DND-41 (cell line): ENCODE data around the gene PNPLA8.

Experiments
- ATAC-seq: fragments of 200-7000 bp; cut with Tn5 transposase; 3 replicates; pipeline ENCODE4 v1.9.1; 2021; ENCODE audit warnings: low read depth; ENCODE audit not compliant: insufficient read depth
- DNase-seq: peaks from one replicate; pipeline ENCODE4 v3.0.0-alpha.2; 2020
- H2AFZ ChIP-seq: 2 replicates; pipeline ENCODE4 v1.6.0; 2012; ENCODE audit warnings: low read depth, low read length
- H3K27ac ChIP-seq: 2 replicates; pipeline ENCODE4 v1.5.1; 2012; ENCODE audit warnings: low read length, inconsistent platforms
- H3K27me3 ChIP-seq: fragments of 200-600 bp; sonication (generic); 2 replicates; pipeline ENCODE4 v1.6.0; 2012; ENCODE audit warnings: low read length, mild to moderate bottlenecking, inconsistent platforms; ENCODE audit not compliant: insufficient read depth, poor library complexity
- H3K36me3 ChIP-seq: 2 replicates; pipeline ENCODE4 v1.5.1; 2012; ENCODE audit warnings: low read length, inconsistent platforms; ENCODE audit not compliant: insufficient read depth
- H3K4me1 ChIP-seq: 2 replicates; pipeline ENCODE4 v1.5.1; 2012; ENCODE audit warnings: mild to moderate bottlenecking, low read length; ENCODE audit not compliant: insufficient read depth
- H3K4me2 ChIP-seq: 2 replicates; pipeline ENCODE4 v1.6.0; 2012; ENCODE audit warnings: mild to moderate bottlenecking, moderate library complexity, low read length, inconsistent platforms; ENCODE audit not compliant: insufficient read depth
- H3K4me3 ChIP-seq, 2 experiments: fragments of 200-600 bp in 1 of 2; shearing (Covaris generic) in 1 of 2; 2 replicates each; pipeline ENCODE4 v1.5.1; 2012 to 2016; ENCODE audit warnings: inconsistent platforms in 2 of 2, low read length in 2 of 2, mild to moderate bottlenecking in 2 of 2, low read depth in 1 of 2, moderate library complexity in 1 of 2
- H3K79me2 ChIP-seq: 2 replicates; pipeline ENCODE4 v1.6.0; 2012; ENCODE audit warnings: low read length, inconsistent platforms; ENCODE audit not compliant: insufficient read depth
- H3K9ac ChIP-seq: 2 replicates; pipeline ENCODE4 v1.6.0; 2012; ENCODE audit warnings: low read depth, mild to moderate bottlenecking, inconsistent platforms, low read length, moderate library complexity
- H3K9me3 ChIP-seq: 2 replicates; pipeline ENCODE4 v1.5.1; 2012; ENCODE audit warnings: low read length, moderate library complexity, mild to moderate bottlenecking, inconsistent platforms; ENCODE audit not compliant: insufficient read depth, severe bottlenecking
- H4K20me1 ChIP-seq: 2 replicates; pipeline ENCODE4 v1.6.0; 2012; ENCODE audit warnings: low read length; ENCODE audit not compliant: insufficient read depth
- CTCF ChIP-seq: IDR thresholded peaks from 2 replicates; pipeline ENCODE4 v1.5.1; 2012; ENCODE audit warnings: borderline replicate concordance, low read length, moderate library complexity, mild to moderate bottlenecking; ENCODE audit not compliant: poor library complexity, severe bottlenecking; ENCODE audit errors: extremely low read depth
- EZH2 ChIP-seq: IDR thresholded peaks from 3 replicates; pipeline ENCODE4 v1.6.1; 2012; ENCODE audit warnings: borderline replicate concordance, low read depth, mild to moderate bottlenecking, moderate library complexity, low read length, inconsistent platforms; ENCODE audit not compliant: severe bottlenecking

The PNPLA8 gene

GRCh38 chr7:108441392-108441955 is 84.5 kb downstream of the PNPLA8 start:
- Histone ChIP-seq H3K4me3 (no peak overlapping the region), H4K20me1 (no peaks in the 10 kb centered on the region), H3K4me2 (no peak overlapping the region), H3K9me3 (no peaks in the 10 kb centered on the region), H2AFZ (no peak overlapping the region), H3K79me2 (no peaks in the 10 kb centered on the region), H3K27me3 (peaks cover 2% of the 10 kb centered on the region), H3K9ac (no peak overlapping the region), H3K27ac (no peak overlapping the region), H3K36me3 (no peaks in the 10 kb centered on the region), H3K4me1 (no peaks in the 10 kb centered on the region)
- no peak for DNase-seq
- TF ChIP-seq CTCF (no peak), EZH2 (no peak)
- ATAC-seq = no peak

- no peak overlapping the region for H3K4me3 ChIP-seq
- no peaks in the 10 kb centered on the region for H3K9me3 ChIP-seq
- no peaks in the 10 kb centered on the region for H4K20me1 ChIP-seq
- DNase-seq = no peak
- no peak overlapping the region for H2AFZ ChIP-seq
- H3K4me1 ChIP-seq = no peaks in the 10 kb centered on the region
- H3K79me2 ChIP-seq = no peaks in the 10 kb centered on the region
- H3K27ac ChIP-seq = no peak overlapping the region
- no peaks in the 10 kb centered on the region for H3K36me3 ChIP-seq
- H3K4me2 ChIP-seq = no peak overlapping the region
- TF ChIP-seq CTCF (no peak), EZH2 (no peak)
- H3K27me3 ChIP-seq = peaks cover 2% of the 10 kb centered on the region
- no peak for ATAC-seq
- no peak overlapping the region for H3K9ac ChIP-seq
Observed at GRCh38 chr7:108440613-108441012, 85.3 kb downstream of the PNPLA8 start.

GRCh38 chr7:108436906-108437305 is 89.0 kb downstream of the PNPLA8 start:
- H3K27me3 ChIP-seq = peaks cover 2% of the 10 kb centered on the region
- no peak overlapping the region for H3K4me2 ChIP-seq
- H3K27ac ChIP-seq = no peak overlapping the region
- no peak overlapping the region for H2AFZ ChIP-seq
- H3K36me3 ChIP-seq = no peaks in the 10 kb centered on the region
- TF ChIP-seq CTCF (no peak), EZH2 (no peak)
- ATAC-seq (no peak), DNase-seq (no peak)
- no peaks in the 10 kb centered on the region for H3K79me2 ChIP-seq
- H3K4me3 ChIP-seq = no peak overlapping the region
- no peaks in the 10 kb centered on the region for H3K9me3 ChIP-seq
- no peaks in the 10 kb centered on the region for H4K20me1 ChIP-seq
- H3K4me1 ChIP-seq = no peaks in the 10 kb centered on the region
- H3K9ac ChIP-seq = no peak overlapping the region

GRCh38 chr7:108434010-108434409 is 91.9 kb downstream of the PNPLA8 start:
- Histone ChIP-seq H4K20me1 (no peaks in the 10 kb centered on the region), H3K27me3 (peaks cover 6% of the 10 kb centered on the region), H2AFZ (no peak overlapping the region), H3K4me2 (no peak overlapping the region), H3K4me1 (no peaks in the 10 kb centered on the region), H3K9me3 (no peaks in the 10 kb centered on the region), H3K79me2 (no peaks in the 10 kb centered on the region), H3K27ac (no peak overlapping the region), H3K4me3 (no peak overlapping the region), H3K9ac (no peak overlapping the region), H3K36me3 (no peaks in the 10 kb centered on the region)
- ATAC-seq = no peak
- TF ChIP-seq EZH2 (no peak), CTCF (no peak)
- no peak for DNase-seq
